ENCODE measurements around the gene ITIH3. TPM values are rescaled to one million over a fixed set of nuclear protein-coding genes. Genes with fewer than 3 reads are reported as not detected.

The ITIH3 gene
- total RNA-seq, 1 experiment from 2014 or later: 0.37 TPM

GRCh38 chr3:52781741-52782140 lies 12.9 kb upstream of the ITIH3 start:
- no peak overlapping the region for H3K4me3 Mint-ChIP-seq
- DNase-seq (ENCODE audit: low spot score) (no peak), ATAC-seq (no peak)
- peaks cover 13% of the 10 kb centered on the region for H3K4me1 Mint-ChIP-seq
- ChIA-PET POLR2A (interaction anchor here (0.7 kb wide), 1 partner anchor 62 kb away, joined by 3 read pairs; no protein-coding TSS in a partner anchor), CTCF (interaction anchor here (2.2 to 3.5 kb wide), 3 partner anchors 11 to 39 kb away, joined by 8 to 27 read pairs (median 26); no protein-coding TSS in a partner anchor)
- no peaks in the 10 kb centered on the region for H3K9me3 Mint-ChIP-seq
- no peak overlapping the region; the same call in 1 of the 2 replicates for H3K27ac Mint-ChIP-seq
- no peak for TF ChIP-seq MLX (CRISPR knock-in tag; IDR thresholded peaks at IDR 0.05)
- no peak for TF ChIP-seq ZNF317 (CRISPR knock-in tag; IDR thresholded peaks at IDR 0.05; ENCODE audit: borderline replicate concordance, low read depth)
- no peak for TF ChIP-seq MAX (CRISPR knock-in tag; IDR thresholded peaks at IDR 0.05)
- TF ChIP-seq ARID4B (CRISPR knock-in tag; IDR thresholded peaks at IDR 0.05; ENCODE audit: borderline replicate concordance): no peak
- TF ChIP-seq PREB (CRISPR knock-in tag; IDR thresholded peaks at IDR 0.05; ENCODE audit: borderline replicate concordance): no peak
- no peak for TF ChIP-seq ZNF671 (CRISPR knock-in tag; IDR thresholded peaks at IDR 0.05)
- no peak for TF ChIP-seq ZBTB21 (CRISPR knock-in tag; IDR thresholded peaks at IDR 0.05; ENCODE audit: borderline replicate concordance)
- no peak for TF ChIP-seq SOX15 (CRISPR knock-in tag; IDR thresholded peaks at IDR 0.05)
- no peak for TF ChIP-seq ZNF416 (CRISPR knock-in tag; IDR thresholded peaks at IDR 0.05)
- TF ChIP-seq NFATC4 (CRISPR knock-in tag; IDR thresholded peaks at IDR 0.05): no peak
- TF ChIP-seq IRF2 (CRISPR knock-in tag; IDR thresholded peaks at IDR 0.05; ENCODE audit: borderline replicate concordance, low read depth): no peak
- TF ChIP-seq MXD4 (CRISPR knock-in tag; IDR thresholded peaks at IDR 0.05; ENCODE audit: borderline replicate concordance): no peak
- TF ChIP-seq HMGA2 (CRISPR knock-in tag; IDR thresholded peaks at IDR 0.05): no peak
- no peak for TF ChIP-seq ZNF425 (CRISPR knock-in tag; conservative IDR thresholded peaks at IDR 0.05)
- no peak for TF ChIP-seq STAT6 (CRISPR knock-in tag; conservative IDR thresholded peaks at IDR 0.05; ENCODE audit: low read depth)
- TF ChIP-seq ATF3 (CRISPR knock-in tag; conservative IDR thresholded peaks at IDR 0.05): no peak
- TF ChIP-seq ZNF232 (CRISPR knock-in tag; IDR thresholded peaks at IDR 0.05): no peak
- no peak for TF ChIP-seq JUN (CRISPR knock-in tag; IDR thresholded peaks at IDR 0.05)
- no peak for TF ChIP-seq ETV6 (CRISPR knock-in tag; IDR thresholded peaks at IDR 0.05)
- H3K36me3 Mint-ChIP-seq: no peaks in the 10 kb centered on the region
- no peaks in the 10 kb centered on the region for H3K27me3 Mint-ChIP-seq (ENCODE audit: low read depth)

Measured in WTC11 (cell line).